Trophoblast cell (in vitro differentiated cells and primary cell): ENCODE results near the gene RNF19B.
A peak's percentile ranks its signal among the peaks of the same experiment; 100 is the strongest.

Experiments
- DNase-seq, 2 donors: peaks; one replicate each; pipeline ENCODE4 v3.0.0-alpha.2; 2016
- H2AFZ ChIP-seq: 2 replicates; pipeline ENCODE4 v1.6.1; 2013; ENCODE audit warnings: low read length, moderate library complexity, mild to moderate bottlenecking; ENCODE audit not compliant: insufficient read depth, poor library complexity
- H2AK5ac ChIP-seq: 2 replicates; pipeline ENCODE4 v1.6.1; 2013; ENCODE audit warnings: mild to moderate bottlenecking, low read length
- H2BK120ac ChIP-seq: 2 replicates; pipeline ENCODE4 v1.6.1; 2013; ENCODE audit warnings: low read length, mild to moderate bottlenecking, moderate library complexity; ENCODE audit not compliant: insufficient read depth, poor library complexity
- H2BK12ac ChIP-seq: 2 replicates; pipeline ENCODE4 v1.6.1; 2013; ENCODE audit warnings: mild to moderate bottlenecking, low read length, moderate library complexity
- H2BK5ac ChIP-seq: 2 replicates; pipeline ENCODE4 v1.6.1; 2013; ENCODE audit warnings: low read length, low read depth, moderate library complexity, mild to moderate bottlenecking; ENCODE audit not compliant: poor library complexity
- H3K14ac ChIP-seq: 2 replicates; pipeline ENCODE4 v1.6.1; 2013; ENCODE audit warnings: mild to moderate bottlenecking, low read length
- H3K18ac ChIP-seq: 2 replicates; pipeline ENCODE4 v1.6.1; 2013; ENCODE audit warnings: mild to moderate bottlenecking, low read length
- H3K23ac ChIP-seq: 2 replicates; pipeline ENCODE4 v1.6.1; 2013; ENCODE audit warnings: low read length
- H3K27ac ChIP-seq: 2 replicates; pipeline ENCODE4 v1.5.1; 2013; ENCODE audit warnings: low read depth, mild to moderate bottlenecking, inconsistent platforms, low read length, moderate library complexity
- H3K27me3 ChIP-seq: 2 replicates; pipeline ENCODE4 v1.6.1; 2013; ENCODE audit warnings: inconsistent platforms, mild to moderate bottlenecking, low read length, moderate library complexity; ENCODE audit not compliant: insufficient read depth
- H3K36me3 ChIP-seq, 2 experiments: 1 replicate in 1 of 2; 2 replicates in 1 of 2; pipeline ENCODE4 v1.6.1; 2013; ENCODE audit warnings: low read length in 2 of 2, mild to moderate bottlenecking in 2 of 2, moderate library complexity in 1 of 2; ENCODE audit not compliant: insufficient read depth in 2 of 2, control insufficient read depth in 1 of 2
- H3K4ac ChIP-seq: 2 replicates; pipeline ENCODE4 v1.6.1; 2013; ENCODE audit warnings: low read depth, mild to moderate bottlenecking, low read length, moderate library complexity
- H3K4me1 ChIP-seq, 2 experiments: 1 replicate in 1 of 2; 2 replicates in 1 of 2; pipeline ENCODE4 v1.6.1; 2013; ENCODE audit warnings: low read length in 2 of 2, mild to moderate bottlenecking in 2 of 2, moderate library complexity in 1 of 2; ENCODE audit not compliant: insufficient read depth in 2 of 2, control insufficient read depth in 1 of 2
- H3K4me2 ChIP-seq: 2 replicates; pipeline ENCODE4 v1.6.1; 2013; ENCODE audit warnings: inconsistent platforms, mild to moderate bottlenecking, low read length, moderate library complexity
- H3K4me3 ChIP-seq: 2 replicates; pipeline ENCODE4 v1.5.1; 2013; ENCODE audit warnings: mild to moderate bottlenecking, low read depth, low read length, inconsistent platforms
- H3K79me1 ChIP-seq: one replicate; pipeline ENCODE4 v1.6.1; 2013; ENCODE audit warnings: low read length
- H3K79me2 ChIP-seq: 2 replicates; pipeline ENCODE4 v1.6.1; 2013; ENCODE audit warnings: low read length, mild to moderate bottlenecking; ENCODE audit not compliant: control insufficient read depth, insufficient read depth, poor library complexity
- H3K9ac ChIP-seq: 2 replicates; pipeline ENCODE4 v1.6.1; 2013; ENCODE audit warnings: mild to moderate bottlenecking, low read length
- H3K9me3 ChIP-seq: 2 replicates; pipeline ENCODE4 v1.6.1; 2013; ENCODE audit warnings: low read depth, mild to moderate bottlenecking, control low read depth, inconsistent platforms, low read length; ENCODE audit not compliant: insufficient read depth
- H4K12ac ChIP-seq: 2 replicates; pipeline ENCODE4 v1.6.1; 2013; ENCODE audit warnings: low read depth, mild to moderate bottlenecking, low read length, moderate library complexity
- H4K8ac ChIP-seq: 2 replicates; pipeline ENCODE4 v1.6.1; 2013; ENCODE audit warnings: low read depth, mild to moderate bottlenecking, low read length, moderate library complexity
- H4K91ac ChIP-seq: one replicate; pipeline ENCODE4 v1.6.1; 2013; ENCODE audit warnings: low read depth, mild to moderate bottlenecking, low read length, moderate library complexity
- WGBS: extraction: QIAGEN DNeasy Blood & Tissue Kit; methylation state at CpG from one replicate; pipeline ENCODE4 v1.1.7; 2013; ENCODE audit warnings: missing lambda C conversion rate; ENCODE audit not compliant: insufficient read length, insufficient coverage; ENCODE audit errors: extremely low coverage; 5-methylcytosine and 5-hydroxymethylcytosine counted together

Gene RNF19B

DNA sequence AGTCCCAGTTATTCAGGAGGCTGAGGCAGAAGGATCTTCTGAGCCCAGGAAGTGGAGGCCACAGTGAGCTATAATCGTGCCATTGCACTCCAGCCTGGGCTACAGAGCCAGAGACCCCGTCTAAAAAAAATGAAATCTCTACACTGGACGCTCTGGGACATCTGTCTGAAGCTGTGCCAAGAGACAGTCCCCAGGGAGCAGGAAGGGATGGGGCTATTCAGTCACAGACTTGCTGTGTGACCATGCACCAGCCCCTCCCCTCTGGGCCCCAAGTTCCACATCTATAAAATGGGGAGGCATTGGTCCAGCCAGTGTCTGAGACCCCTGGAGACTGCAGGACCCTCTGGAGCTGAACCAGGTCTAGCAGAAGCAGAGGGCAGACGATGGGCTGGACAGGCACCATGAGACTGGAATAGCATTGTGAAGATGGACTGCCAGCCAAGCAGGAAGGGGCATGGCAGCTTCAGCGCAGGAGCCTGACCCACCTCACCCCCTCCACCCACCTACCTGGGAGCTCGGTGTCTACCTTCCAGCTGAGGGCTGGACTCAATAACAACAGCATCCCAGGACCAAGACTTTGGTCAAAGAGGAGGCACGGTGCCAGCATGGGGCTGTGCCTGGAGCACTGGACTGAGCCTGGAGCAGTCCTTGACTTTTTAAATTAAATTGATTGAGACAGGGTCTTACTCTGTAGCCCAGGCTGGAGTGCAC lies 64.9 kb downstream of the RNF19B start:
- H3K4me1 ChIP-seq: peaks cover 36 to 48% of the 10 kb centered on the region in 2 experiments
- no peak overlapping the region for H2AK5ac ChIP-seq
- no peak overlapping the region for H2AFZ ChIP-seq
- no peak overlapping the region for H4K12ac ChIP-seq
- peak overlapping the region; percentile 21 for H3K4me2 ChIP-seq
- no peak overlapping the region for H3K23ac ChIP-seq
- H3K27ac ChIP-seq: no peak overlapping the region
- no peak overlapping the region for H4K8ac ChIP-seq
- H4K91ac ChIP-seq: peak overlapping the region; percentile 3
- H2BK120ac ChIP-seq: no peak overlapping the region
- no peak overlapping the region for H3K4me3 ChIP-seq
- H3K14ac ChIP-seq: peak overlapping the region; percentile 0
- no peak overlapping the region for H2BK5ac ChIP-seq
- peak overlapping the region; percentile 60 for H3K18ac ChIP-seq
- no peak for DNase-seq
- peak overlapping the region; percentile 5 for H3K4ac ChIP-seq
- H2BK12ac ChIP-seq: no peak overlapping the region
- H3K9me3 ChIP-seq: peaks cover 3% of the 10 kb centered on the region
- peaks cover 23 to 26% of the 10 kb centered on the region in 2 experiments for H3K36me3 ChIP-seq
- peaks cover 19% of the 10 kb centered on the region for H3K79me1 ChIP-seq
- H3K27me3 ChIP-seq: no peaks in the 10 kb centered on the region
- no CpG with 5 or more reads among the region's 7 CpGs for WGBS
- no peak overlapping the region for H3K9ac ChIP-seq
- H3K79me2 ChIP-seq: peaks cover 15% of the 10 kb centered on the region

DNA sequence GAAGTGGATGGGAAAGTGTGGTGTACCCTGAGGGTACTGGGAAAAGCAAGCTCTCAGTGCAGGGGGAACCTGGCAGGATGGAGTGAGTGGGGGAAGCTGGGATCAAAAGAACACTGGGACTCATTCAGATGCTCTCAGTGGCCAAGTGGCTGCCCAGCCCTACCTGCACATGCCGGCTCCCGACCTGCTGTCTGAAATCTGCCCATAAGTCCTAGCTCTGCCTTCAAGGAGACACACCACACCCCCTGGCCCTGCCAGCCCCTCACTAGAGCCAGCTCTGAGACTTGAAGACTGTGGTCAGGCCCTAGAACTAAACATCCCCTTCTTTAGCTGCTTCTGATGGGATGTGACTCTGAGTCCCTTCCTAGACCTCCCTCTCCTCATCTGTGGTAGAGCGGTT lies 65.7 kb downstream of the RNF19B start:
- Histone ChIP-seq H4K91ac (no peak overlapping the region), H3K9me3 (peaks cover 3% of the 10 kb centered on the region), H2AK5ac (no peak overlapping the region), H4K12ac (no peak overlapping the region), H4K8ac (no peak overlapping the region), H2BK12ac (no peak overlapping the region), H3K4me3 (no peak overlapping the region), H3K27ac (no peak overlapping the region), H2BK120ac (no peak overlapping the region), H3K4ac (no peak overlapping the region), H3K4me1 (peaks cover 36 to 50% of the 10 kb centered on the region in 2 experiments), H3K14ac (no peak overlapping the region), H3K27me3 (no peaks in the 10 kb centered on the region), H3K79me2 (peaks cover 15% of the 10 kb centered on the region), H3K23ac (no peak overlapping the region), H3K79me1 (peaks cover 21% of the 10 kb centered on the region), H3K36me3 (peaks cover 27 to 28% of the 10 kb centered on the region in 2 experiments), H3K4me2 (no peak overlapping the region), H3K18ac (no peak overlapping the region), H2BK5ac (no peak overlapping the region), H3K9ac (no peak overlapping the region), H2AFZ (no peak overlapping the region)
- no CpG with 5 or more reads among the region's 3 CpGs for WGBS
- DNase-seq: no peak

DNA sequence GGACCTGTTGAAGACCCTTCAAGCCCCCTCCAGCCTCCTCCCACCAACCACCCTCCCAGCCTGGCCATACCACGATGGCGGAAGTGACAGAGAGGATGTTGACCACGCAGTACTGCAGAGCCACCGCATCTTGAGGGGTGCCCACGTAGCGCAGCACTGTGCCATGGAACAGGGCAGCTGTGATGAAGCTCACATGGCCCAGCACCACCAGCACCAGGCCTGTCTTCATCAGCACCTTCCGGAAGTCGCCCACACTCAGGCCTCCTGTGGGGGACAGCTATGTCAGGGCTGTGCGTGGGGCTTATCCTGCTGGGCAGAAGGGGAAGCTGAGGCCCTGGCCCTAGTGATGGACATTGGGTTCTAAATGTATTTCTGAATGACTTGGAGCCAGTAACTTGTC lies 66.6 kb downstream of the RNF19B start:
- WGBS: no CpG with 5 or more reads among the region's 9 CpGs
- Histone ChIP-seq H3K4me2 (no peak overlapping the region), H4K12ac (no peak overlapping the region), H4K91ac (no peak overlapping the region), H3K27me3 (no peaks in the 10 kb centered on the region), H2AK5ac (no peak overlapping the region), H2BK120ac (no peak overlapping the region), H2AFZ (no peak overlapping the region), H2BK12ac (no peak overlapping the region), H3K79me2 (peaks cover 15% of the 10 kb centered on the region), H2BK5ac (no peak overlapping the region), H3K9ac (no peak overlapping the region), H4K8ac (no peak overlapping the region), H3K4me3 (no peak overlapping the region), H3K4me1 (peaks cover 36 to 54% of the 10 kb centered on the region in 2 experiments), H3K36me3 (peaks cover 27 to 28% of the 10 kb centered on the region in 2 experiments), H3K23ac (no peak overlapping the region), H3K9me3 (peaks cover 3% of the 10 kb centered on the region), H3K79me1 (peaks cover 28% of the 10 kb centered on the region), H3K14ac (no peak overlapping the region), H3K4ac (no peak overlapping the region), H3K18ac (no peak overlapping the region), H3K27ac (no peak overlapping the region)
- no peak for DNase-seq

DNA sequence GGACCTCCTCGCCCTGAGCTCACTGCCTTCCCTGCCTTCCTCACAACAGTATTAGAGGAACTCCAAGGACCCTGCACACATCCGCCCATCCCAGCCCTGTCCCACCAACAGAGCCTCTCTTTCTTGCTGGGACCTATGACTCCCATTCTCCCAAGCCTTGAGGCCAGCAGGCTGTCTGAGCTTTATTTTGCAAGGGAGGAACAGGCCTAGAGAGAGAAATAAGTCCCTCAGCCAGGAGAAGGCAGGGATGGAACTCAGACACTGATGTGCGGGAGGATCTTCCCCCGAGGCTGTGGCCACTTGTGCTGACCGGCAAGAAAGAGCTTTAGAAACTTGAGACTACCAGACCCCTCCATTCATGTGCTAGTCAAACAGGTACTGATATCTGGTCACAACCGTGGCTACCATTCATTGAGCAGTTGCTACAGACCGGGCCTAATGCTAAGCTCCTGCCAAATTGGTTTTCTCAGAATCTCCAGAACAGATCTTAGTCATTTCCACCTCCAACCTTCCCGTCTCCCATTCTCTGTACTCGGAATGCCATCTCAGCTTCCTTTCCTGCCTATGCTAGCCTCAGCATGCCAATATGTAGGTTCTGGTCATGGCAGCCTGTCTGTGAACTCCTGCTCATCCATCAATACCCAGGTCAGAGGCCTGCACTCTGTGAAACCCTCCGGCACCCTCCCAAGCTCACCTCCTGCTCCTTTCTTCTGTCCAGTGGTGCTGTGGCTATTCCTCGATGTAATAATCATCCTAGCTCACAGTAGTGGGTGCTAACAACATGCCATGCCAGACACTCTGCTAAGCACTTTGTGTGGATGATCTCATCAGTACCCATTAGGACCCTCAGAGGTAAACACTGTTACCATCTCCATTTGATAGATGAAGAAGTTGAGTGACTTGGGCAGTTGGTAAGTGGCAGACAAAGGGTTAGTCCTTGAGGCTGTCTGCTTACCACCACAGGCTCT lies 67.2 kb downstream of the RNF19B start:
- no peak overlapping the region for H3K23ac ChIP-seq
- no peak overlapping the region for H2BK12ac ChIP-seq
- H3K79me1 ChIP-seq: peaks cover 25% of the 10 kb centered on the region
- H3K4me2 ChIP-seq: no peak overlapping the region
- no peak overlapping the region for H3K4me3 ChIP-seq
- no peak overlapping the region for H3K14ac ChIP-seq
- H3K4me1 ChIP-seq: peaks cover 37 to 53% of the 10 kb centered on the region in 2 experiments
- no peak overlapping the region for H3K4ac ChIP-seq
- DNase-seq: no peak
- peak overlapping the region; percentile 19 for H3K27ac ChIP-seq
- no peak overlapping the region for H2AK5ac ChIP-seq
- H4K8ac ChIP-seq: no peak overlapping the region
- H2AFZ ChIP-seq: no peak overlapping the region
- no peak overlapping the region for H3K9ac ChIP-seq
- H4K12ac ChIP-seq: no peak overlapping the region
- no peak overlapping the region for H2BK120ac ChIP-seq
- peaks cover 3% of the 10 kb centered on the region for H3K9me3 ChIP-seq
- no peak overlapping the region for H3K18ac ChIP-seq
- no CpG with 5 or more reads among the region's 11 CpGs for WGBS
- H3K36me3 ChIP-seq: peaks cover 27 to 28% of the 10 kb centered on the region in 2 experiments
- H2BK5ac ChIP-seq: no peak overlapping the region
- H4K91ac ChIP-seq: no peak overlapping the region
- H3K79me2 ChIP-seq: peaks cover 15% of the 10 kb centered on the region
- H3K27me3 ChIP-seq: no peaks in the 10 kb centered on the region
